Measurements from ENCODE around the gene BSPRY.

Gene BSPRY

GRCh38 chr9:113309204-113309813 lies 40.0 kb upstream of the BSPRY start:
- Histone ChIP-seq H3K4me3 (ENCODE audit: control insufficient read depth in 1 of 7, extremely low read depth in 1 of 7, insufficient read depth in 4 of 7, low read depth in 2 of 7, low read length in 6 of 7) (no peak overlapping the region), H3K36me3 (ENCODE audit: control insufficient read depth in 4 of 4, insufficient read depth in 4 of 4, low read length in 3 of 4) (no peaks in the 10 kb centered on the region), H3K27me3 (replicated peaks in 2 of 5; ENCODE audit: control insufficient read depth in 4 of 5, insufficient read depth in 5 of 5, low read length in 4 of 5) (no peaks in the 10 kb centered on the region), H3K27ac (ENCODE audit: insufficient read depth in 1 of 2, low read depth in 1 of 2, low read length in 2 of 2, poor library complexity in 1 of 2, severe bottlenecking in 2 of 2) (no peak overlapping the region), H3K9me3 (ENCODE audit: control extremely low read depth in 1 of 5, control insufficient read depth in 4 of 5, insufficient read depth in 2 of 5, low read depth in 1 of 5, low read length in 4 of 5) (no peaks in the 10 kb centered on the region), H3K4me1 (ENCODE audit: control extremely low read depth in 1 of 4, control insufficient read depth in 4 of 4, insufficient read depth in 4 of 4, low read length in 3 of 4) (no peaks in the 10 kb centered on the region)
- peak; percentile 50 to 72 (median 68) for DNase-seq
- CTCF ChIA-PET: interaction anchor here (0.6 to 2.5 kb wide), 19 partner anchors 9 to 282 kb away, joined by 3 to 12 read pairs (median 4); partner anchors contain the start of genes CDC26, PRPF4 and WDR31
- POLR2A ChIA-PET: no interaction called here
- WGBS (ENCODE audit: insufficient coverage): no CpG with 5 or more reads among the region's 2 CpGs

GRCh38 chr9:113310538-113310937 lies 38.8 kb upstream of the BSPRY start:
- CTCF ChIA-PET: interaction anchor here (1.0 to 2.7 kb wide), 15 partner anchors 8 to 348 kb away, joined by 3 to 14 read pairs (median 4); partner anchors contain the start of gene ALAD
- Histone ChIP-seq H3K4me3 (ENCODE audit: control insufficient read depth in 1 of 7, extremely low read depth in 1 of 7, insufficient read depth in 4 of 7, low read depth in 2 of 7, low read length in 6 of 7) (no peak overlapping the region), H3K27ac (ENCODE audit: insufficient read depth in 1 of 2, low read depth in 1 of 2, low read length in 2 of 2, poor library complexity in 1 of 2, severe bottlenecking in 2 of 2) (no peak overlapping the region), H3K36me3 (ENCODE audit: control insufficient read depth in 4 of 4, insufficient read depth in 4 of 4, low read length in 3 of 4) (no peaks in the 10 kb centered on the region), H3K27me3 (replicated peaks in 2 of 5; ENCODE audit: control insufficient read depth in 4 of 5, insufficient read depth in 5 of 5, low read length in 4 of 5) (no peaks in the 10 kb centered on the region), H3K4me1 (ENCODE audit: control extremely low read depth in 1 of 4, control insufficient read depth in 4 of 4, insufficient read depth in 4 of 4, low read length in 3 of 4) (no peaks in the 10 kb centered on the region), H3K9me3 (ENCODE audit: control extremely low read depth in 1 of 5, control insufficient read depth in 4 of 5, insufficient read depth in 2 of 5, low read depth in 1 of 5, low read length in 4 of 5) (no peaks in the 10 kb centered on the region)
- no peak for DNase-seq
- POLR2A ChIA-PET: interaction anchor here (0.6 kb wide), 1 partner anchor 12 kb away, joined by 5 read pairs; no protein-coding TSS in a partner anchor
- no CpG with 5 or more reads among the region's 3 CpGs for WGBS (ENCODE audit: insufficient coverage)

GRCh38 chr9:113311961-113312360 lies 37.4 kb upstream of the BSPRY start:
- DNase-seq: no peak
- Histone ChIP-seq H3K27ac (ENCODE audit: insufficient read depth in 1 of 2, low read depth in 1 of 2, low read length in 2 of 2, poor library complexity in 1 of 2, severe bottlenecking in 2 of 2) (no peak overlapping the region), H3K4me1 (ENCODE audit: control extremely low read depth in 1 of 4, control insufficient read depth in 4 of 4, insufficient read depth in 4 of 4, low read length in 3 of 4) (no peaks in the 10 kb centered on the region), H3K9me3 (ENCODE audit: control extremely low read depth in 1 of 5, control insufficient read depth in 4 of 5, insufficient read depth in 2 of 5, low read depth in 1 of 5, low read length in 4 of 5) (no peaks in the 10 kb centered on the region), H3K4me3 (ENCODE audit: control insufficient read depth in 1 of 7, extremely low read depth in 1 of 7, insufficient read depth in 4 of 7, low read depth in 2 of 7, low read length in 6 of 7) (no peak overlapping the region), H3K36me3 (ENCODE audit: control insufficient read depth in 4 of 4, insufficient read depth in 4 of 4, low read length in 3 of 4) (peaks cover 0 to 6% (median 4%) of the 10 kb centered on the region in 4 experiments), H3K27me3 (replicated peaks in 2 of 5; ENCODE audit: control insufficient read depth in 4 of 5, insufficient read depth in 5 of 5, low read length in 4 of 5) (no peaks in the 10 kb centered on the region)
- 83% methylated on average over 1 of the region's 3 CpGs for WGBS (ENCODE audit: insufficient coverage)
- POLR2A ChIA-PET: no interaction called here
- CTCF ChIA-PET: interaction anchor here (0.6 to 2.7 kb wide), 14 partner anchors 8 to 1101 kb away, joined by 3 to 14 read pairs (median 3); partner anchors contain the start of gene ALAD

- Histone ChIP-seq H3K27me3 (replicated peaks in 2 of 5; ENCODE audit: control insufficient read depth in 4 of 5, insufficient read depth in 5 of 5, low read length in 4 of 5) (no peaks in the 10 kb centered on the region), H3K9me3 (ENCODE audit: control extremely low read depth in 1 of 5, control insufficient read depth in 4 of 5, insufficient read depth in 2 of 5, low read depth in 1 of 5, low read length in 4 of 5) (no peaks in the 10 kb centered on the region), H3K4me1 (ENCODE audit: control extremely low read depth in 1 of 4, control insufficient read depth in 4 of 4, insufficient read depth in 4 of 4, low read length in 3 of 4) (no peaks in the 10 kb centered on the region), H3K4me3 (ENCODE audit: control insufficient read depth in 1 of 7, extremely low read depth in 1 of 7, insufficient read depth in 4 of 7, low read depth in 2 of 7, low read length in 6 of 7) (no peak overlapping the region), H3K27ac (ENCODE audit: insufficient read depth in 1 of 2, low read depth in 1 of 2, low read length in 2 of 2, poor library complexity in 1 of 2, severe bottlenecking in 2 of 2) (no peak overlapping the region), H3K36me3 (ENCODE audit: control insufficient read depth in 4 of 4, insufficient read depth in 4 of 4, low read length in 3 of 4) (peaks cover under 1 to 13% (median 6%) of the 10 kb centered on the region in 4 experiments)
- CTCF ChIA-PET: interaction anchor here (1.2 kb wide), 1 partner anchor 87 kb away, joined by 3 read pairs; no protein-coding TSS in a partner anchor
- POLR2A ChIA-PET: no interaction called here
- DNase-seq: no peak
- WGBS (ENCODE audit: insufficient coverage): 98% methylated on average over 5 of the region's 5 CpGs
Observed at GRCh38 chr9:113313261-113313660, 36.1 kb upstream of the BSPRY start.

GRCh38 chr9:113315231-113315630 lies 34.1 kb upstream of the BSPRY start:
- Histone ChIP-seq H3K27me3 (replicated peaks in 2 of 5; ENCODE audit: control insufficient read depth in 4 of 5, insufficient read depth in 5 of 5, low read length in 4 of 5) (no peaks in the 10 kb centered on the region), H3K27ac (ENCODE audit: insufficient read depth in 1 of 2, low read depth in 1 of 2, low read length in 2 of 2, poor library complexity in 1 of 2, severe bottlenecking in 2 of 2) (no peak overlapping the region)
- CTCF ChIA-PET: interaction anchor here (1.3 to 1.6 kb wide), 2 partner anchors 35 to 164 kb away, joined by 3 read pairs; partner anchors contain the start of gene SLC31A2

GRCh38 chr9:113316030-113316429 lies 33.3 kb upstream of the BSPRY start:
- 100% methylated on average over 3 of the region's 4 CpGs for WGBS (ENCODE audit: insufficient coverage)
- no peak overlapping the region for H3K27ac ChIP-seq (ENCODE audit: insufficient read depth in 1 of 2, low read depth in 1 of 2, low read length in 2 of 2, poor library complexity in 1 of 2, severe bottlenecking in 2 of 2)
- ChIA-PET CTCF (interaction anchor here (0.7 to 1.3 kb wide), 3 partner anchors 93 to 224 kb away, joined by 3 to 4 read pairs (median 3); partner anchors contain the start of gene SLC31A2), POLR2A (interaction anchor here (0.7 kb wide), 1 partner anchor 12 kb away, joined by 3 read pairs; no protein-coding TSS in a partner anchor)
- peaks cover 5 to 35% (median 10%) of the 10 kb centered on the region in 4 experiments for H3K36me3 ChIP-seq (ENCODE audit: control insufficient read depth in 4 of 4, insufficient read depth in 4 of 4, low read length in 3 of 4)
- no peaks in the 10 kb centered on the region for H3K4me1 ChIP-seq (ENCODE audit: control extremely low read depth in 1 of 4, control insufficient read depth in 4 of 4, insufficient read depth in 4 of 4, low read length in 3 of 4)
- no peak overlapping the region for H3K4me3 ChIP-seq (ENCODE audit: control insufficient read depth in 1 of 7, extremely low read depth in 1 of 7, insufficient read depth in 4 of 7, low read depth in 2 of 7, low read length in 6 of 7)
- no peak for DNase-seq
- H3K27me3 ChIP-seq (replicated peaks in 2 of 5; ENCODE audit: control insufficient read depth in 4 of 5, insufficient read depth in 5 of 5, low read length in 4 of 5): no peaks in the 10 kb centered on the region
- no peaks in the 10 kb centered on the region for H3K9me3 ChIP-seq (ENCODE audit: control extremely low read depth in 1 of 5, control insufficient read depth in 4 of 5, insufficient read depth in 2 of 5, low read depth in 1 of 5, low read length in 4 of 5)

More at GRCh38 chr9:113315231-113315630, 34.1 kb upstream of the BSPRY start:
- Histone ChIP-seq H3K36me3 (ENCODE audit: control insufficient read depth in 4 of 4, insufficient read depth in 4 of 4, low read length in 3 of 4) (peaks cover 5 to 29% (median 10%) of the 10 kb centered on the region in 4 experiments), H3K4me1 (ENCODE audit: control extremely low read depth in 1 of 4, control insufficient read depth in 4 of 4, insufficient read depth in 4 of 4, low read length in 3 of 4) (no peaks in the 10 kb centered on the region), H3K4me3 (ENCODE audit: control insufficient read depth in 1 of 7, extremely low read depth in 1 of 7, insufficient read depth in 4 of 7, low read depth in 2 of 7, low read length in 6 of 7) (no peak overlapping the region), H3K9me3 (ENCODE audit: control extremely low read depth in 1 of 5, control insufficient read depth in 4 of 5, insufficient read depth in 2 of 5, low read depth in 1 of 5, low read length in 4 of 5) (no peaks in the 10 kb centered on the region)
- DNase-seq: no peak
- POLR2A ChIA-PET: interaction anchor here (0.7 kb wide), 1 partner anchor 13 kb away, joined by 3 read pairs; no protein-coding TSS in a partner anchor

- CTCF ChIA-PET: interaction anchor here (1.2 to 2.7 kb wide), 5 partner anchors 9 to 340 kb away, joined by 3 to 12 read pairs (median 5); no protein-coding TSS in a partner anchor
- H3K27me3 ChIP-seq (replicated peaks in 2 of 5; ENCODE audit: control insufficient read depth in 4 of 5, insufficient read depth in 5 of 5, low read length in 4 of 5): no peaks in the 10 kb centered on the region
Observed at GRCh38 chr9:113317777-113318176, 31.6 kb upstream of the BSPRY start.

More at GRCh38 chr9:113317777-113318176, 31.6 kb upstream of the BSPRY start:
- Histone ChIP-seq H3K36me3 (ENCODE audit: control insufficient read depth in 4 of 4, insufficient read depth in 4 of 4, low read length in 3 of 4) (peaks cover 5 to 37% (median 10%) of the 10 kb centered on the region in 4 experiments), H3K4me1 (ENCODE audit: control extremely low read depth in 1 of 4, control insufficient read depth in 4 of 4, insufficient read depth in 4 of 4, low read length in 3 of 4) (no peaks in the 10 kb centered on the region), H3K9me3 (ENCODE audit: control extremely low read depth in 1 of 5, control insufficient read depth in 4 of 5, insufficient read depth in 2 of 5, low read depth in 1 of 5, low read length in 4 of 5) (no peaks in the 10 kb centered on the region), H3K27ac (ENCODE audit: insufficient read depth in 1 of 2, low read depth in 1 of 2, low read length in 2 of 2, poor library complexity in 1 of 2, severe bottlenecking in 2 of 2) (no peak overlapping the region), H3K4me3 (ENCODE audit: control insufficient read depth in 1 of 7, extremely low read depth in 1 of 7, insufficient read depth in 4 of 7, low read depth in 2 of 7, low read length in 6 of 7) (no peak overlapping the region)
- POLR2A ChIA-PET: no interaction called here
- DNase-seq: peak in 2 of 3 donors; percentile 10 to 22
- WGBS (ENCODE audit: insufficient coverage): 100% methylated on average over 2 of the region's 2 CpGs
